GM18858 (cell line): Measurements from ENCODE around the gene GRIA4.
"Not testable (repeated sequence)": the region's sequence is repeated elsewhere in the genome, so short reads cannot be mapped to it uniquely, and the experiment has no call there.

Source experiments
- ATAC-seq: cut with Tn5 transposase; IDR thresholded peaks from one replicate; pipeline ENCODE4 v1.9.1; 2021; ENCODE audit not compliant: unreplicated experiment

The GRIA4 gene

DNA sequence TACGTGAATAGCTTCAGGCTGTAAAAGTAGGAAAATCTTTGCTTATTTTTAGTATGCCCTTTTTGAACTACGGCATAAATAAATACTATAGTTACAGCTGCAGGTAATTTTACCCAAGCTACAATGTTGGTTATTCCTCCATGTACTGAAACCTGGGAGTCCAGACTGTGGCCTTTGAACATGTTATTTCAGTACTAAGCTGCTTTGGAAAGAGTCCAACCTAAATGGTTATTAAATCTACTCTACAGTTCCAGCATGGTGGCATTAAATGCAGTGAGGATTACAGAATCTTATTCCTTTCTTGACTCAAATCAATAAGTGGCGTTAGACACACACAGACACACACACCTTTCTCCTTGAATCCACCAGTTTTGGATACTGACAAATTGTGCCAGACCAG is 247.1 kb downstream of the GRIA4 start:
- ATAC-seq, result no peak

- no peak for ATAC-seq
Observed at GRCh38 chr11:105857728-105858127, 247.9 kb downstream of the GRIA4 start.

DNA sequence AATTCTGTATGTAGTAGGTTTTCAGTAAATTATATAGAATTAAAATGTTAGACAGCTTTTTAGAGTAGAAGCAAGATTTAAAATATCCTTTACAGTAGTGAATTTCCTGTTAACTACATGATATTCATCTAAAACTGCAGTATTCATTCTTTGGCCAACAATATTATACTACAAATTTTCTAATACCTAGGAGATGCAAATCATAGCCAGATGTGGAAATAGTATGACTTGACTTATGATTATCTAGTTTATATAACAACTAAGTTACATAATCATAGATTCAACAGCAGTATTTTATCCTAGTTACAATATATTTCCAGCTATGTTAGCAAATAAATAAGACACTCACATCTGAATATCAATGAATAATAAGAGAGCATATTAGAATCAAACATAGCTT is 249.0 kb downstream of the GRIA4 start:
- no peak for ATAC-seq

- no peak for ATAC-seq
Observed at GRCh38 chr11:105860105-105860504, 250.2 kb downstream of the GRIA4 start.

DNA sequence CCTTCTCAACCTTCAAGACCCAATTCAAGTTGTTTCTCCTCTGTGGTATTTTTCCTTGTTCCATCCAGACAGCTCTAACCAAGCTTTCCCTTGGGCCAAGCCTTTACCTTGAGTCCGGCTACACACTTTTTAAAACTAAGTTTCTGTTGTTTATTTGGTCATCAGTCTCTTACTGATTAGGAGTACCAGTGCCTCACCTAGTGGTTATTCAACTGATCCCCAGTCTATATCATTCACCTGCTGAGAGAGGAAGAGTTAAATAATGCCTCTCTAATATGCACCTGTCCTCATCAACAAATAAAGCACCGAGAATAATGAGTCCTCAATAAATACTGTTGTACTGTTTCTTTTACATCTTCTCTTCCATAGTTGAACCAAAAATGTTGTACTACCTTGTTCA is 251.4 kb downstream of the GRIA4 start:
- ATAC-seq, result no peak

DNA sequence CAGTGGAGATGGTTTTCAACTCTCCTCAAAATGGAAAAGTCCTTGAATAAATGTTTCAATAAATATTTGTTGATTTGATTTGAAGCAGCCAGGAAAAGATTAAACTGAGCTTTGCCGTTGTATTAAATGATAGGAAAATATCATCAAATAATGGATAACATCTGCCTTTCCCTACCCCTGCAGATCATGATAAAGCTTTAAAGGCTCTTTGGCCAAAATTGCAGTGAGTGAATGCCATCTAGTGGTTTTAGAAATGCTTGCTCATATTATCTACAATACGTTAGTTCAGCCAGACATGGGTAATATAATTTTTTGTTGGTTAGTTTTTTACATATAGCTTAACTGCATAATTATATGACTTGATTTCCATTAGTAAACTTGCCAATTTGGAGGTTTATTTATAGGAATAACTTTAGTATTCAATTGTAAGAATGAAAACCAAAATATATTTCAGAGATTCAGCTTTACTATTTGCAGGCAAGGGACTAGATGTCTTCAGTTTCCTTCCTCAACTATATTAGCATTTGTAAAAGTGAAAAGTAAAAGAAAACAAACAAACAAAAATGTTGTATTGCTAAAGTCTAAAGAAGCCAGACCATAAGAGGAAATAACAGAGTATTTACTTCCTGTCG is 253.0 kb downstream of the GRIA4 start:
- ATAC-seq, result peak; percentile 69

GRCh38 chr11:105863523-105863922 is 253.7 kb downstream of the GRIA4 start:
- no peak for ATAC-seq

GRCh38 chr11:105867742-105868141 is 257.9 kb downstream of the GRIA4 start:
- no peak for ATAC-seq

- ATAC-seq, result no peak
Observed at GRCh38 chr11:105868762-105869285, 259.0 kb downstream of the GRIA4 start.

DNA sequence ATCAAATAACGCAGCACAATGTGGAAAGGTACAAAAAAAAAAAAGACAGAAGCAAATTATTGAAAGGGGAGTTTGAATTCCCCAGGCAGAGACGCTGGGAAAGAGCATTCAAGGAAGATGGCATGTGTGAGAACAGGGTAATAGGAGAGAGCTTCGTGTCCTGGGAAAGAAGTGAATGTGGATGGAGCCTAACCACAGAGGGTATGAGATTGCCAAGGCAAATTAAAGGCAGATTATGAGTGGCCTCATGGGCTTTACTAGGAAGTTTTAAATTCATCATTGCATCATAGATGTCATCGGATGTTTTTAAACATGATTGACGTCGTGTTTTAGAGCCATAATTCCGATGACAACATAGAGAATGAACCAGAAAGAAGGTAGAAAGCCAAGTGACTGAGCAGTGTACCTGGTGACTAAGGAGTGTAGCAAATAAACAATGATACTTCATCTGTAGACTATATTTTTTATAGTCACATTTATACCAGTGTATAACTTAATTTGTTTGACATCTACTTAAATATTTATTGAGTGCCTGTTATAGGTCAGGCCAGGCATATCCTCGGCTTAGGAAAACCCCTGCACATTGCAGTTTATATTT is 260.7 kb downstream of the GRIA4 start:
- ATAC-seq, result no peak

DNA sequence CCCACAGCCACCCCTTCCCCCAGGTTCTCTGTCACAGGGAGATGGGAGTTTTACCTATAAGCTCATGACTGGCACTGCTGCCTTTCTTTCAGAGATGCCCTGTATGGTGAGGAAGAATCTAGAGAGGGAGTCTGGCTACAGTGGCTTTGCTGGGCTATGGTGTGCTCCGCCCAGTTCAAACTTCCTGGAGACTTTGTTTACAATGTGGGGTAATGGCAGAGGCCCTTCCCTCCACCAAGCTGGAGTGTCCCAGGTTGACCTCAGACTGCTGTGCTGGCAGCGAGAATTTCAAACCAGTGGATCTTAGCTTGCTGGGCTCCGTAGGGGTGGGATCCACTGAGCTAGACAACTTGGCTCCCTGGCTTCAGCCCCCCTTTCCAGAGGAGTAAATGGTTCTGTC is 268.6 kb downstream of the GRIA4 start:
- ATAC-seq, result no peak

DNA sequence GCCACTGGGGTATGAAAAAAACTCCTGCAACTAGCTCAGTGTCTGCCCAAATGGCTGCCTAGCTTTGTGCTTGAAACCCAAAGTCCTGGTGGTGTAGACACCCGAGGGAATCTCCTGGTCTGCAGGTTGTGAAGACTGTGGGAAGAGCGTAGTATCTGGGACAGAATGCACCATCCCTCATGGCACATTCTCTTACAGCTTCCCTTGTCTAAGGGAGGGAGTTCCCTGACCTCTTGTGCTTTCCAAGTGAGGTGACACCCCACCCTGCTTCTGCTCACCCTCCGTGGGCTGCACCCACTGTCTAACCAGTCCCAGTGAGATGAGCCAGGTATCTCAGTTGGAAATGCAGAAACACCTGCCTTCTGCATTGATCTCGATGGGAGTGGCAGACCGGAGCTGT is 269.1 kb downstream of the GRIA4 start:
- not testable (repeated sequence) for ATAC-seq

DNA sequence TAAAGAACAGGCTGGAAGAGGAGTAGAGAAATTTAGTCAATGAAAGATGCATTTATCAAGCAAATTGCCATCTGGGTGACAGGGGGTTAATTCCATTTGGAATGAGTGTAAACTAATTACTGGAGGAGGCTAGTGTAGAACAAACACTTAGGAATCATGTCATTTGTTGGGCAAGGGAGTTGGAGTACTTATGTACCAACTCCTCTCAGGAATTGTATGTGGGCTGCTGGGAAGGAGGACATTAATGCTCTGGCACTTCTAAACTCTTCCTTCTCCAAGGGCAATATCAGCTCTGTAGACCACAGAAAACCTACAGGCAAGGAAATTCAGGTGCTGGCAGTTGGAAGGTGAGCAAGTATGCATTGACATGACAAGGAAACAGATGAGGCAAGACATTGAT is 271.2 kb downstream of the GRIA4 start:
- no peak for ATAC-seq

DNA sequence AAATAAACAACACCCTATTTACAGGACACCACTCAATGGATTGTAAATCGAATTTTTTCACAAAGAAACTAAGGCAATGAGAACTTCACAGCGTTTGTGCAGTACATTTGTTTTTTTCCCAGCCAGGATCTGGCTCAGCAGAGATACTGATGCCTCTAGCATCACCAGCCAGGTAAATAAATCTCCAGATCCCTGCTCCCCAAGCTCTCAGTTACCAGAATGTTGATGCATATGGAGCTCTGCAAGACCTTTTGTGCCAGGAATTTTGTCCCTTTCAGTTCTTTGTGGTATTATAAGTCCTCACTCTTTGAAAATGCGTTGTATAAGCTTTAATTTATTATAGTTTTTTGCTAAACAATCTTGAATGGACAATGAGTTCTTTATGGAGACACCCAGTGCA is 274.6 kb downstream of the GRIA4 start:
- no peak for ATAC-seq

GRCh38 chr11:105891685-105892084 is 281.8 kb downstream of the GRIA4 start:
- no peak for ATAC-seq

DNA sequence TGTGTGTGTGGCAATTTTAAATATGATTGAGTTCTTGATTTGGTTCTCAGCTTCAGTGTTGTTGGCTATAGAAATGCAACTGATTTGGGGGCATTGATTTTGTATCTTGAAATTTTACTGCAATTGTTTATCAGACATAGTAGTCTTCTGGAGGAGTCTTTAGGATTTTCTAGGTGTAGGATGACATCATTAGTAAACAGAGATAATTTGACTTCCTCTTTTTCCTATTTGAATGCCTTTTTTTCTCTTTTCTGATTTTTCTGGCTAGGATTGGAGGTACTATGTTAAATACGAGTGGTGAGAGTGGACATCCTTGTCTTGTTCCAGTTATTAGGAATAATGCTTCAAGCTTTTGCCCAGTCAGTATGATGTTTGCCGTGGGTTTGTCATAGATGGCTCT is 287.3 kb downstream of the GRIA4 start:
- ATAC-seq, result no peak

- ATAC-seq, result no peak
Observed at GRCh38 chr11:105899772-105900171, 289.9 kb downstream of the GRIA4 start.

DNA sequence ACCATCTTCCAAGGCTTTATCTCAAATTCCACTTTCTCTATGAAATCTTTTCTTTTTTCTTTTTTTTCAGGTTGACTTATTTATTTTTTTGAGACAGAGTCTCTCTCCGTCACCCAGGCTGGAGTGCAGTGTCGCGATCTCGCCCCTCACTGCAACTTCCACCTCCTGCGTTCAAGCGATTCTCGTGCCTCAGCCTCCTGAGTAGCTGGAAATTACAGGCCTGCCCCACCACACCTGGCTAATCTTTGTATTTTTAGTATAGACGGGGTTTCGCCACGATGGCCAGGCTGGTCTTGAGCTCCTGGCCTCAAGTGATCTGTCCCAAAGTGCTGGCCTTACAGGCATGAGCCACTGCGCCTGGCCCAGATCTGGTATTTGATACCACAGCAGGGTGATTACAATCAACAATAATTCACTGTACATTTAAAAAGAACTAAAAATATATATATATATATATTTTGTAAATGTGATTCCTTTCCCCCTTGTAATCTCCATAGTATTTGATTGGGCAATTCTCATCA is 290.7 kb downstream of the GRIA4 start:
- ATAC-seq, result no peak

DNA sequence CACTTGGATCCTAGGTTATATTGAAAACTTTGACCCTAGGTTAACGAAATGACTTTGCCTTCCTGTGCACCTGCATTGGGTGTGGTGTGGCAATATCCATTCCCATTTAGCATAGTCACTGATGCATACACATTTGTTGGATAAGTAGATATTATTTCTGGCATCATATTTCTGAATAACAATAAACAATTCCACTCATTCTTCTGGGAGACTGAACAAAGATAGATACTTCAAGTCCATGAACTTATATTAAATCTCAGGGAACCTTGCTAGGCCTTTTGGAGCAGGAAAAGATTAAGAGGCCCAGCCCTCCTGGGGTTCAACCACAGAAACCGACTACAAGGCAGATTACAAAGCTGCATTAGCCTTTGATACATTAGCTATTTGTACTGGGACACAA is 293.2 kb downstream of the GRIA4 start:
- ATAC-seq, result no peak

- ATAC-seq, result no peak
Observed at GRCh38 chr11:105906517-105906916, 296.6 kb downstream of the GRIA4 start.

- no peak for ATAC-seq
Observed at GRCh38 chr11:105907319-105907718, 297.4 kb downstream of the GRIA4 start.

DNA sequence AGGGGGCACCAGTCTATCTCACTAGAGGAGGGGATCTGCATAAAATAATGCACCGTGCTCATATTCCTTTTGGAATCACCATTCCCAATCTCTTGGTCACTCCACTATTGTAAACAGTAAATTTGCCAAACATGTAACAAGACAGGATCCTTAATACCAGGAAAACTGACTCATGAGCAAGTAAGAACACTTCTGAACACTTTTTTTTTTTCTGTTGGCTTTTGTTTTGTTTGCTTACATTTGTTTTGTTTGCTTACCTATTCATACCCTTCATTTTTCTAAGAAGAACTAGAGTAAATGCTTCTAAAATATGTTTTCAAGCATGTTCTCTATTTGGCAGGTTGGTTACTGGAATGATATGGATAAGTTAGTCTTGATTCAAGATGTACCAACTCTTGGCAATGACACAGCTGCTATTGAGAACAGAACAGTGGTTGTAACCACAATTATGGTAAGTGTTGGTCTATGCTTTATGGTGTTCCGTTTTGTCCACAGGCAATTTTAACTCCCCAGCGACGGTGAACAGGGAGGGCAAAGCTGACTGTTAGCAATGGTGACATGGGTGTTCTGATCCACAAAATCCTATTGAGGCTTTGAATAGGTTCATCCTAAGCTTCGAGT is 300.3 kb downstream of the GRIA4 start:
- ATAC-seq, result no peak
